OCI-LY7 (cell line): Measurements from ENCODE around the gene AARS1.

Experiments
- CTCF ChIP-seq: fragments of 200-600 bp; sonication (generic); conservative IDR thresholded peaks from 2 replicates; pipeline ENCODE4 v1.5.1; 2014; ENCODE audit warnings: mild to moderate bottlenecking, antibody characterized with exemption, low read length, moderate library complexity, mixed read lengths
- EZH2phosphoT487 ChIP-seq: fragments of 200-600 bp; sonication (generic); IDR thresholded peaks from 2 replicates; pipeline ENCODE4 v1.6.1; 2018; ENCODE audit warnings: low read depth, borderline replicate concordance, mild to moderate bottlenecking, mixed run types, antibody characterized with exemption, low read length, moderate library complexity, mixed read lengths

GRCh38 chr16:70302745-70303144, 13.4 kb upstream of the AARS1 start:
- no peak for TF ChIP-seq CTCF
- no peak for TF ChIP-seq EZH2phosphoT487
